Measurements from ENCODE around the gene DGKH. TPM values are rescaled to one million over a fixed set of nuclear protein-coding genes. Genes with fewer than 3 reads are reported as not detected.

The DGKH gene
- total RNA-seq, 1 donor from 2014 or later: 19.9 TPM

DNA sequence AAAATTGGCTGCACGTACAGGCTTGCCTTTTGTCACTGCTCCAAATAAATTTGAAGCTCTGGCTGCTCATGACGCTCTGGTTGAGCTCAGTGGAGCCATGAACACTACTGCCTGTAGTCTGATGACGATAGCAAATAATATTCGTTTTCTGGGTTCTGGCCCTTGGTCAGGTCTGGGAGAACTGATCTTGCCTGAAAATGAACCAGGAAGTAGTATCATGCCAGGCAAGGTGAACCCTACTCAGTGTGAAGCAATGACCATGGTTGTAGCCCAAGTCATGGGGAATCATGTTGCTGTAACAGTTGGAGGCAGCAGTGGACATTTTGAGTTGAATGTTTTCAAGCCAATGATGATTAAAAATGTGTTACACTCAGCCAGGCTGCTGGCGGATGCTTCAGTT lies 207.4 kb downstream of the DGKH start:
- intact Hi-C loops (cut with DNase I): no loop called here
- ATAC-seq (no peak), DNase-seq (ENCODE audit: low spot score) (no peak)

DNA sequence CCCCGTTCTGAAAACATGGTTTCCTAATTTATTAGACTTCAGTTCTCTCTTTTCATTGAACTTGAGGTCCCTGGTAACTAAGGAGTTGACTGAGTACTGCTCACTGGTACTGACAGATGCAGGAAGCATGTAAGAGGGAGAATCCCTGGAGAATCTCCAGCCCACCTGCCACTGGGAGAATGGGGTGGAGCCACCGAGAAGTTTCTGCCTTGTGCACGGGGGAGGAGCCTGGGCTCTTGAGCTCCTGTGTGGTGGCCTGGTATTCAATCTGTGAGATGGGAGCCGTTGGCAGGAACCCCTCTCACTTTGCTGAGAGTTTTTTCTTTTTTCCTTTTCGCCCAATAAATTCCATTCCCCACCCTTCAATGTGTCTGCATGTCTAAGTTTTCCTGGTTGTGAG lies 210.3 kb downstream of the DGKH start:
- DNase-seq (ENCODE audit: low spot score) (no peak), ATAC-seq (no peak)
- intact Hi-C loops (cut with DNase I): no loop called here

DNA sequence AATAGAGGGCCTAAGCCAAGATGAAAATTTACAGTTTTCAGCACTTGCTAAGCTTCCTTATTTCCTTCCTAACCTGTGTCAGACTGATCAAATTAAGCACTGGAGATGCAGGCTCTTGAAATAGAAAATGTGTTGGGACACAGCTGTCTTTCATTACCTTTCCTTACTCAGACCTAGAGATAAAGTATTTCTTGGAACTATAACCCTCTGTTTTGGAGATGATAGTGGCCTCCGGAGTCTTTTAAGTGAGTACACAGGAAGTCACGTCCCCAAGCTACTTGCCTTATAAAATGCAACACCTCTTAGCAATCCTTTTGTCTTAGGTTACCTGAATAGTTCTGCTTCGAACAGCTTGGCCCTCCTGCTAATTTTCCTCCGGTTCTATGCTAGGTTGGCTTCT lies 211.1 kb downstream of the DGKH start:
- intact Hi-C loops (cut with DNase I): no loop called here
- DNase-seq (ENCODE audit: low spot score): no peak

DNA sequence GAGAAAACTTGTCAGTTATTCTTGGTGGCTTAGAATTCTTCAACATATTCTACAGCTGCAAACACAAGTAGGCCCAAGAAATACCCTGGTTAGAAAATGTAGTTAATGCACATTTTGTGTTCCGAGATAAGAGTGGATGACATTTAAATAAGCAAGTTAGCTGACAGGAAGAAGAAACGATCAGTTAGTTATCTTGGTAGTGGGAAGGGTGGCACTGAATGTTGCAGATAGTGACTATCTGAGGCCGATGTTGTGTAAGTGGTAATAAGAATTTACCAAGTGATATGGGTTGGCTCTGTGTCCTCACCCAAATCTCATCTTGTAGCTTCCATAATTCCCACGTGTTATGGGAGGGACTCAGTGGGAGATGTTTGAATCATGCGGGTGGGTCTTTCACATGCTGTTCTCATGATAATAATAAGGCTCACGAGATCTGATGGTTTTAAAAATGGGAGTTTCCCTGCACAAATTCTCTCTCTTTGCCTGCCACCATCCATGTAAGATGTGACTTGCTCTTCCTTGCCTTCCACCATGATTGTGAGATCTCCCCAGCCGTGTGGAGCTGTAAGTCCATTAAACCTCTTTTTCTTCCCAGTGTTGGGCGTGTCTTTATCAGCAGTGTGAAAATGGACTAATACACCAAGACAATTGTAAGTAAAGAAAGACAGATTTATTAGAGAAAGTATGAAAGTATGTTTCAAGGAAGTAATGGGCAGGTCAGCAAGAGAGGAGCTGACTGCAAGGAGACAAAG lies 212.6 kb downstream of the DGKH start:
- ATAC-seq (no peak), DNase-seq (ENCODE audit: low spot score) (no peak)
- intact Hi-C loops (cut with DNase I): no loop called here

More for the DNA sequence above, 211.1 kb downstream of the DGKH start:
- ATAC-seq: no peak

DNA sequence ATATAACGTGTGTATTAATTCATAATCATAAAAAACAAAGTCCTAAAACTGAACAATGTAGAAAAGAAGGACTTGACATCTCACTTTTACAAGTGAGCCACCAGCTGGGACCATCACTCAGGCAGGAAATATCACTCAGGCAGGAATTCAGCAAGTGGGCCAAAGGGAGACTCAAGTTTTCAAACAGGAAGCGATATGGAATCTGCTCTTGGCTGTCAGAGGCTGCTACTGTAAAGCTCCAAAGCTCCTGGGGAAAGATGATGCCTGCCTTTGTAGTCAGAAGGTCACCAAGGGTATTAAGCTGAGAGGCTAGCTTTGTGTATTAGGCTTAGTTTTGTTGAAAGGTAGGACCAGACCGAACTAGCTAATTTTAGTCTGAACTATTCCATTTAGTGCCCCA lies 218.0 kb downstream of the DGKH start:
- ATAC-seq: no peak
- no peak for DNase-seq (ENCODE audit: low spot score)
- intact Hi-C loops (cut with DNase I): no loop called here

DNA sequence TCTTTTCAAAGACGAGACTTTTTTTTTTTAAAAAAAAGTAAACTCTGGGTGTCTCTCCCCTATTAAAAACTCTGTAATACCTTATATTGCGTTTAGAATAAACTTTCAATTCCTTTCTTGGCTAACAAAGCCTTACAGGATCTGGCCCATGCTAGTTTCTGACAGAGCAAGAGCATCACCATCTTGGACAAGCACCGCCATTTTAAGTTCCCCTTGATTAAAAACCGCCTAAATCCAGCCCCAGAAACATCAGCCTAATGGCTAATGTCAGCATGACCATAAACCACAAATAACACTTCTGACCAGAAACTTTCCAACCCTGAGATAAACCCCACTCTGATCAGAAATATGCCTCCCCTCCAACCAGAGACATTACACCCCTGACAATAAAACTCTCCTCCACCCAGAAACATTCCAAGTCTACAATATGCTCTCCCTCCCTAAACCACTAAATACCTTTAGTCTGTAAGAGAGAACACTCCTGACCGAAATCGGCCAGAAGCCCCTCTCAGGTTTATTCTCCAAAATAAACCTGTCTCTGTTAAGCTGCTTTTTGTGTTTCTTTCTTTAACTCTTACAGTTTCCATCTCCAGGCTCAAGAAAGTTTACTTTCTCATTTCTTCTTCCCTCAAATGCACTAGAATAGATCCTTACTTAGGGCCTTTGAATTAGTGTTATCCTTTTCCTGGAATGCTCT lies 221.9 kb downstream of the DGKH start:
- DNase-seq (ENCODE audit: low spot score): no peak
- intact Hi-C loops (cut with DNase I): no loop called here
- no peak for ATAC-seq

DNA sequence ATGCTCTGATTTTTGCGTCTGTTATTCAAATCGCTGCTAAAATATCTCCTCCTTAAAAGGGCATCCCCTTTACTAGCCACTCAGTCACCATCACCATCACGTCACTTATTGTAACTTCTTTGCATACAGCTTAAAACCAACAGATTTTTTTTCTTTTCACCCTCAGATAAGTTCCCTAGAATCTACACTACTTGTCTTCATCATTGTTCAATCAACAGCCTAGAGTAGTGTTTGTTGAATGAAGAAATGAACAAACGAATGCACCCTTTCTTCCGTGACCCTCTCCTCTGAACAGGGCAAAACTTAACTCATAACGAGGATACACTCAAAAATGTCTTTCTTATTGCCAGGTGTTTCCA lies 222.4 kb downstream of the DGKH start:
- intact Hi-C loops (cut with DNase I): no loop called here
- ATAC-seq (no peak), DNase-seq (ENCODE audit: low spot score) (no peak)

DNA sequence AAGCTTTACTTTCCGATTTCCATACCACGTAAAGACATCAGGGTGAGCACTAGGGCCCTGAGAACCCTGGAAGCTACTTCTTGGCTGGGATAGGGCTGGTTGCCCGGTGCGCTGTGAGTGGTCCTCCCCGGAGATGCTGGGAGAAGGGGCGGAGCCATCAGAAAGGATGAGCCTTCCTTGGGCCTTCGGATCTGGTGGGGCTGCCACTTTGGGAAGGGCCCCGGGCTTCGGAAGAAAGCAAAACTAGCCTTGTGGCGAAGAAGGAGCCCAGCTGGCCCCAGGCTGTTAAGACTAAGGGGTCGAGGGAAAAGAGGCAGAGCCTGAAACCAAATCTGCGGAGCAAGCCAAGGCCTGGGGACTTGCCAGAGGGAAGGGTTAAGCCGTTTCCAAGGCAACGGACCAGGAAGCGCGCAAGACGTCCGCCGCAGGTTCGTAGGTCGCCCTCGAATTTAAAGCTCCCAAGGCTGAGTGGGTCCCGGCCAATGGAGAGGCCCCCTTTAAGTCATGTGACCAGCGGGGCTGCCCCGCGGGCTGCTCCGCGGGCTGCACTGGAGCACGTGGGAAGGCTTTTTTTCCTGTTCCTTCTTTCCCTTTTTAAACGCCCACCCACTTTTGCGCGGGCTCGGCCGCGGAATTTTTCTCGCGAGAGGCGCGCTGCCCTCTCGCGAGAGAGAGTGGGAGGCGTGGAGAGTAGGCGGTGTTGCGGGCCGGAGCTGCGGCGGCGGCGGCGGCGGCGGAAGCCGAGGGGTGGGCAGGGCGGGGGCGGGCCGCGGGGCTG lies 223.1 kb downstream of the DGKH start:
- intact Hi-C loops (cut with DNase I): no loop called here

DNA sequence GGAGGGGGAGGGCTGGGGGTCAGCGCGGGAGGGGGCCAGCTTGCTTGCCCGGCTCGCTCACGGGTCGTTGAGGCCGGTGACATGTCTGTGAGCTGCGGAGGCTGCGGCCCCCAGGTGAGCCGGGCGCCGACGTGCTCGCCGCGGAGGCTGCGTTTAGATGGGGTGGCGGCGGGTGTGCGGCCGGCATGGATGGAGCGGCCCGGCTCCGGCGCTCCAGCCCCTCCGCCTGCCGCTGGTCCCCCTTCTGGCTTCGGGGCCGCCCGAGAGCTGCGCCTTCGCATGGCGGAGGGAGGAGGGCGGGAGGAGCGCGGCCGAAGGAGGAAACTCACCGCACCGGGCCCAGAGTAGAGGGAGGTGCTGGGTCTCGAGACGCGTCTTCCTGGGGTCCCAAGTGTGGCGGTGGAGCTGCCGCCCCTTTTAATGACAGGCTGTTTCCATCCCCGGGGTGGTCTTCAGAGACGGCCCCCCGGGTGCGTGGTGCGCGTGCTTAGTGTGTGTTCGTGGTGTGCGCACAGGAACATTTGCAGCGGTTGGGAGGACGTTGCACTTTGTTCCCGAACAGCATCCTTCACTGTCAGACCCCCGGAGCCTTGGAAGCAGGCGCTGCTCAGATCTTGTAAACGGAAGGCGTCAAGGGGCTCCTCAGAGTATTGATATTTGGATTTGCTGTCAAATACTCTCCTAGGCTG lies 223.8 kb downstream of the DGKH start, which contains the start of gene AKAP11:
Gene AKAP11, plus strand, starts transcription at position 38 of the 689 bp plus-strand sequence. CDS start 14,197 bp downstream, outside the sequence.
- intact Hi-C loops (cut with DNase I): no loop called here
- ATAC-seq (peak; percentile 7), DNase-seq (ENCODE audit: low spot score) (peak; percentile 74)

More for the DNA sequence above, 223.1 kb downstream of the DGKH start:
- DNase-seq (ENCODE audit: low spot score) (peak; percentile 97), ATAC-seq (peak; percentile 99)

DNA sequence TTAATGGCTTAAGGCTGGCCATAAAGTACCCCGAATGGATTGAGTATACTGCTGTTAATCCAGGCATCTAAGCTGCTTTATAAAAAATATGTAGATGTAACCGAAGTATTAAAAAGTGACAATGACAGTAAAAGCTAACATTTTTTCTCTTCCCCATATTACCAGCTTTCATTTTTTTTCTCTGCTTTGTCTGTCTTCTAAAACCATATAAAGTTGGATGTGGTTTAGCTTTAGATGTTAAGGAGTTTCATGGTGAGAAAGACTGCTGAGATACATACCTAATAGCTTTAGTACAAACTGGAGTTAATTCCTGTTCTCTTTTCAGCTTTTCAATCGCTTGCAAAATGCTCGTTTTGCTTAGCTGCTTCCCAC lies 224.3 kb downstream of the DGKH start:
- intact Hi-C loops (cut with DNase I): no loop called here

DNA sequence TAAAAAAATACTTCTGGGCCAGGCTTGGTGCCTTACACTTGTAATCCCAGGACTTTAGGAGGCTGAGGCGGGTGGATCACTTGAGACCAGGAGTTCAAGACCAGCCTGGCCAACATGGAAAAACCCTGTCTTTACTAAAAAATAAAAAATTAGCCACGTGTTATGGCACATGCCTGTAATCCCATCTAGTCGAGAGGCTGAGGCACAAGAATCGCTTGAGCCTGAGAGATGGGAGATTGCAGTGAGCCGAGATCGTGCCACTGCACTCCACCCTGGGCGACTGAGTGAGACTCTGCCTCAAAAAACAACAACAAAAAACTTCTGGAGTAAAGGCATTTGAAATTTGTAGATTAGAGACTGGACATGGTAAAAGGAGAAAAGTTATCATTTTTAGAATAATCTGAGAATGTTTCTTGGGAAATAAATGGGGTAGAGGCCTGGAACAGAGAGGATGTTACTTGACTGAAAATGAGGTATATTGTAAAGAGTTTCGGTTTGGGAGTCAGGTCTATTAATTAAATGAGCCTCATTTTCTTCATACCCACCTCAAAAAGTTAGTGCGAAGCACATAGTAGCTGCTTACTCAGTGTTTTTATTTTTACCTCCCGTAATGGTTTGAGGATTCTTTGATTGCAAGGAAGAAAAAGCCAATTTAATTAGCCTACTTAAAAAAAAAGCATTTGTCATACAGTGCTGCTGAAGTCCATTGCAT lies 226.1 kb downstream of the DGKH start:
- intact Hi-C loops (cut with DNase I): no loop called here
- ATAC-seq (no peak), DNase-seq (ENCODE audit: low spot score) (no peak)

More for the DNA sequence above, 224.3 kb downstream of the DGKH start:
- no peak for ATAC-seq
- DNase-seq (ENCODE audit: low spot score): no peak

DNA sequence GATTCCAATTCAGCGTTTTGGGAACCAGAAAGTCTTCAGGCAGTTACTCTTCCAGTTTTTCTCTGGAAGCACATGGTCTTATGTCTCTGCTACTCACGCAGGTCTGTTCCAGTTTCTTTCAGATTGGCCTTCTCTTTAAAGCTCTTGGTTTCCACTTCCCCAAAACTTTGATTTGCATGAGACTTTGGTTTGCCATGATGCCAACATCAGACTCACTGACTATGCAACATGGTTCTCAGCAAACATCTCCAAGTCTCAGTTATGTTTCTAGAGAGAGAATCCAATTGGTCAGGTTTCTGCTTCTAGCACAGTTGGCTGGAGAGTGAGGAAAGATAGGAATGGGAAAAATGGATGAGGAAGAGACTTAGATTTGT lies 226.6 kb downstream of the DGKH start:
- intact Hi-C loops (cut with DNase I): no loop called here
- ATAC-seq: no peak
- no peak for DNase-seq (ENCODE audit: low spot score)

DNA sequence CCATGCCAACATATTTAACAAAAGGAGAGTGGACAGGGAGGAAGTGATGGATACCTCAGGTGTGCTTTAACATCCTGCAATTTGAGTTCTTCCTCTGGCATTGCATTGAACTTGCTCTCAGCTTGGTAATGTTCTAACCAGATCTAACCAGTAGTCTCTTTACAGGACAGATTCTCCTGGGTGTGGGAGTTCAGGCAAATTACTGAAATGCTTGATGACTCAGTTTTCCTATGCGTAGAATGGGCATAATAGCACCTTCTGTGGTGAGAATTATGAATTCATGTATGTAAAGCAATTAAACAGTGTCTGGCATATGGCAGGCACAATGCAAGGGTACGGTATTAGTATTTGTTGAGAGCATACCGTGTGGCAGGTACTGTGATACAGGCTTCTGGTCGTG lies 227.1 kb downstream of the DGKH start:
- no peak for ATAC-seq
- intact Hi-C loops (cut with DNase I): no loop called here

DNA sequence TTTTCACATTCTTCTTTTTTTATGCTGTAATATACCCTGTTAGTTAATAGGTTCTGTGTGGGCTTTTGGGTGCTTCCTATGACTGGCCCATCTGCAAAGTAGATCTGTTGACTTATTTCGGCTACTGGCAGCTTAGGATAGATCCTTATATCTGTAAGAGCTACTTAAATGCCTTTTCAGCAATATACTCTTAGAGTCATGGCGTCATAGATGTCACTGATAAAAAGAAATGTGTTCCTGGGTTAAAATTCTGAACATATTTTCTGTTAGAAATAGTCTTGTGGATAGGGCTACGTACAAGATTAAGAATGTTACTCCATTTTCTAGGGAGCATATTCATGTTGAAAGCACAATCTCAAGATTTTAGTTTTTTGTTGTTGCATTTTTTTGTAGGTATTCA lies 228.2 kb downstream of the DGKH start:
- ATAC-seq: no peak
- no peak for DNase-seq (ENCODE audit: low spot score)
- intact Hi-C loops (cut with DNase I): no loop called here

More for the DNA sequence above, 227.1 kb downstream of the DGKH start:
- no peak for DNase-seq (ENCODE audit: low spot score)

DNA sequence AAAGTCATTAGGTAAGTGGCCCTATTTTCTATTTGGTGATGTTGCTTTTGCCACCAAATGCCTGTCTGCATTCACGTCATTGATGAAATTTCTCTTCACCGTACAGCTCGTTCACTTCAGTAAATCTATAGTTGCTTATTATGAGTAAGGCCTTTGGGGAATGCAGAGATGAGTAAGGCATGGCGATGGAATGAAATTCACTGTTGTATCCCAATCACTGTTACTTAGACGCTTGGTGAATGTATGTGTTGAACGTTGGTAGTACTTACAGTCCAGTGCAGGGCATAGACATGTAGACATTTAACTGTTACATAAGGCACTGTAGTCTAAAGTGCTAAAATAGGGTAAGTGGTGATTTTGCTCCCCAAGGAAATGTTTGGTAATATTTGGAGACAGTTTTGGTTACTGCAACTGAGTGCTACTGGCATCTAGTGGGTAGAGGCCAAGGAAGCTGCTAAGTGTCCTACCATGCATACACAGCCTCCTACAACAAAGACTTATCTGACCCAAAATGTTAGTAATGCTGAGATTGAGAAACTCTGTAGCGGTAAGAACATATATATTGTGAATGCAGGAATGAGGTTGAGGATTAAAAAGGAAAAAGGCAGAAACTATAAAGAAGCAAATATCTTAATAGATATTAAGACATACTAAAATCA lies 229.3 kb downstream of the DGKH start:
- intact Hi-C loops (cut with DNase I): no loop called here

DNA sequence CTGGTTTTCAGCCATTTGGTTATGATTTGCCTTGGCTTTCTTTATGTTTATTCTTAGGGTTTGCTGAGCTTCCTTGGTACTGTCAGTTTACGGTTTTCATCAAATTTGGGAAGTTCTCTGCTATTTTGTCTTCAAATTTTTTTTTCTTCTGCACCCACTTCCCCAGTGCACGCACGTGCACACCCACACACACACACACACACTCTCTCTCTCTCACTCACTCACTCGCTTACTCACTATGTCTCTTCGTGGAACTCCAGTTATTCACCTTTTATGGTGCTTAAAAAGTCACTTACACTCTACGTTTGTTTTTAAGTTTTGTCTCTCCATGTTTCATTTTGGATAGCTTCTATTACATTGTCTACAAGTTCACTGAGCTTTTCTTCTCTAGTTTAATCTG lies 230.6 kb downstream of the DGKH start:
- intact Hi-C loops (cut with DNase I): no loop called here
- ATAC-seq (no peak), DNase-seq (ENCODE audit: low spot score) (no peak)

More for the DNA sequence above, 229.3 kb downstream of the DGKH start:
- DNase-seq (ENCODE audit: low spot score): no peak
- ATAC-seq: no peak

DNA sequence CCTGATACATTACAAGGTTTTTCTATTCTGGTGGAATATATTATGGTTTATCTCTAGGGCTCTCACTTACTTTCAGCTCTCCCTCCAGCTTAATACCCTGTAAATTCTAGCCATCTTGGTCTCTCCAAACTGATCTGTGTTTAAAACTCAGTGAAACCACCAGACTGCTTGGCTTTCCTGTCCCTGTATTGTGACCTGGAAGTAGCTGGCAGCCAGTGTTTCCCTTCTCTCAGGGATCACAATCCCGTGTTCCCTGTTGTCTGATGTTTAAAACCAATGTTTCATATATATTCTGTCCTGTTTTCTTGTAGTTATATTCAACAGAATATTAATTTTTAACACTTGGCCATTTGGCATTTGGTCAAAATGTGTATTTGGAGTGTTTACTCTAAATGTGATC lies 231.5 kb downstream of the DGKH start:
- intact Hi-C loops (cut with DNase I): no loop called here
- ATAC-seq: no peak

DNA sequence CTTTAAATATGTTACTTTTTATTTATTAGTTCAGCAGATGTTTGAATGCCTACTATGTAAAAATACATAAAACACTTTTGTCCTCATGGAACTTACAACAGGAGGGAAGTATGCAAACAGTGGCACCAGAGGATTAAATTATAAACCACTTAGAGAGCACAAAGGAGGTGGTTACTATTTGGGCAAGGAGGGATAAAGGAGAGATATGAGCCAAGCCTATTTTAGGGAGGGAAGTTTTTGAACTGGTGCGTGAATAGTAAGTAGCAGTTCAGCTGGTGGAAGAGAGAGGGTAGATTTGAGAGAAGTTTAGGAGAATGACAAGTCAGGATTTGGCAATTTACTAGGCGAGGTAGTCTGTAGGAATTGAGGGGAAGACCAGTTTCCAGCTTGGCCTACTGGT lies 232.1 kb downstream of the DGKH start:
- intact Hi-C loops (cut with DNase I): no loop called here
- DNase-seq (ENCODE audit: low spot score) (no peak), ATAC-seq (no peak)

More for the DNA sequence above, 231.5 kb downstream of the DGKH start:
- DNase-seq (ENCODE audit: low spot score): no peak

Data from sciatic nerve (tissue), 2 donors.